VCaP (cell line): ENCODE results near the gene TBX21.
"Not testable (repeated sequence)": the region's sequence is repeated elsewhere in the genome, so short reads cannot be mapped to it uniquely, and the experiment has no call there.

ENCODE experiments used
- H3K27ac ChIP-seq: fragments of 450-650 bp; 2 replicates; pipeline ENCODE4 v1.5.1; 2017
- CTCF ChIP-seq: fragments of 450-650 bp; conservative IDR thresholded peaks from 2 replicates; pipeline ENCODE4 v1.5.1; 2017; ENCODE audit warnings: mild to moderate bottlenecking, moderate library complexity

TBX21 gene

DNA sequence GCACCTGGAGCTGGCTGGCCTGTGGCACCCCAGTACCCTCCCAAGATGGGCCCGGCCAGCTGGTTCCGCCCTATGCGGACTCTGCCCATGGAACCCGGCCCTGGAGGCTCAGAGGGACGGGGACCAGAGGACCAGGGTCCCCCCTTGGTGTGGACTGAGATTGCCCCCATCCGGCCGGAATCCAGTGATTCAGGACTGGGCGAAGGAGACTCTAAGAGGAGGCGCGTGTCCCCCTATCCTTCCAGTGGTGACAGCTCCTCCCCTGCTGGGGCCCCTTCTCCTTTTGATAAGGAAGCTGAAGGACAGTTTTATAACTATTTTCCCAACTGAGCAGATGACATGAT, 12.0 kb downstream of the TBX21 start:
- no peak overlapping the region for H3K27ac ChIP-seq
- TF ChIP-seq CTCF, result no peak

GRCh38 chr17:47751471-47751870, 18.4 kb downstream of the TBX21 start:
- no peak for TF ChIP-seq CTCF
- H3K27ac ChIP-seq, result no peak overlapping the region

GRCh38 chr17:47757386-47757785, 24.4 kb downstream of the TBX21 start:
- no peak overlapping the region for H3K27ac ChIP-seq
- TF ChIP-seq CTCF, result no peak

DNA sequence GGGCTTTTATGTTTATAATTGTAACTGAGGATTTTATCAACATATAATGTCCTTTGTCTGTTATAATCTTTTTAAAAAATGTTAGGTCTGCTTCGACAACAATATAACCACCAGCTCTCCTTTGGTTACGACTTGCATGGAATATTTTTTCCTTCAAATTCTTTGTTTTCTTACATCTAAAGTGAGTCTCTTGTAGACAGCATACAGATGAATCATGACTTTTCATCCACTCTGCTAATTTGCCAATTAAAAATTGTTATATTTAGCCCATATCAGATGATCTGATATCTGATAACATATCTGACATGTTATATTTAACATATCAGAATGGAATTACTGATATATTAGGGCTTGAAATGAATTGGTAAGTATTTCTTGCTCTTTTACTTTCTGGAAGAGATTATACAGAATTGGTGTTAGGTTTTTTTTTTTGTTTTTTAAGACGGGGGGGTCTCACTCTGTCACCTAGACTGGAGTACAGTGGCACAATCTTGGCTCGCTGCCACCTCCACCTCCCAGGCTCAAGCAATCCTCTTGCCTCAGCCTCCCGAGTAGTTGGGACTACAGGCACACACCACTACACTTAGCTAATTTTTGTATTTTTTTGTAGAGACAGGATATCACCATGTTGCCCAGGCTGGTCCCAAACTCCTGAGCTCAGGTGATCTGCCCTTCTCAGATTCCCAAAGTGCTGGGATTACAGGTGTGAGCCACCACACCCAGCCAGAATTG, 27.5 kb downstream of the TBX21 start:
- H3K27ac ChIP-seq, result no peak overlapping the region
- no peak for TF ChIP-seq CTCF

DNA sequence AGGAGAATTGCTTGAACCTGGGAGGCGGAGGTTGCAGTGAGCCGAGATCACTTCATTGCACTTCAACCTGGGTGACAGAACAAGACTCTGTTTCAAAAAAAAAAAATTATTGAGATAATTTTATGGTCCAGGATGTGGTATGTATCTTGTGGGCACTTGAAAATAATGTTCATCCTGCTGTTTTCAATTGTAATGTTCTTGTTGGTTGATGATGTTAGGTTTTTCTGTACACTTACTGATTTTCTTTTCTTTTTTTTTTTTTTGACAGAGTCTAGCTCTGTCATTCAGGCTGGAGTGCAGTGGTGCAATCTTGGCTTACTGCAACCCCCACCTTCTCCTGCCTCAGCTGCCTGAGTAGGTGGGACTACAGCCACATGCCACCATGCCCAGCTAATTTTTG, 29.7 kb downstream of the TBX21 start:
- TF ChIP-seq CTCF, result no peak
- no peak overlapping the region for H3K27ac ChIP-seq

GRCh38 chr17:47763913-47764582, 31.0 kb downstream of the TBX21 start:
- H3K27ac ChIP-seq, result no peak overlapping the region
- no peak for TF ChIP-seq CTCF

GRCh38 chr17:47773649-47774048, 40.6 kb downstream of the TBX21 start:
- H3K27ac ChIP-seq, result not testable (repeated sequence)

- H3K27ac ChIP-seq, result no peak overlapping the region
- TF ChIP-seq CTCF, result no peak
Measured at GRCh38 chr17:47774331-47774730, 41.3 kb downstream of the TBX21 start.
